Bronchial epithelial cell (primary cell): Measurements from ENCODE around the gene CCL5. TPM values are rescaled to one million over a fixed set of nuclear protein-coding genes. Genes with fewer than 3 reads are reported as not detected.
"Not testable (repeated sequence)": the region's sequence is repeated elsewhere in the genome, so short reads cannot be mapped to it uniquely, and the experiment has no call there.

Source experiments
- DNase-seq: peaks from one replicate; pipeline ENCODE4 v3.0.0-alpha.2; 2010; ENCODE audit warnings: low read depth
- FAIRE-seq: peaks from 2 replicates; lab custom pipeline; 2011; peaks lifted over from hg19 to GRCh38; lab: Jason Lieb, UNC
- H3K27me3 ChIP-seq: 2 replicates; pipeline ENCODE4 v1.5.1; 2011; ENCODE audit warnings: low read length; ENCODE audit not compliant: control insufficient read depth, insufficient read depth
- H3K36me3 ChIP-seq: 2 replicates; pipeline ENCODE4 v1.5.1; 2011; ENCODE audit warnings: low read length; ENCODE audit not compliant: control insufficient read depth, insufficient read depth
- H3K4me3 ChIP-seq: 2 replicates; pipeline ENCODE4 v1.5.1; 2011; ENCODE audit warnings: mild to moderate bottlenecking, low read depth, low read length, control low read depth
- CTCF ChIP-seq: IDR thresholded peaks from 2 replicates; pipeline ENCODE4 v1.5.1; 2011; ENCODE audit warnings: mild to moderate bottlenecking, moderate library complexity, low read length, control low read depth, inconsistent platforms; ENCODE audit not compliant: insufficient read depth, severe bottlenecking
- total RNA-seq: library from RNA; depleted of rRNA; stranded (reverse); fragments of >200 nt; gene quantifications from 2 replicates; pipeline ENCODE4 v1.2.1, GENCODE V29; 2014

The CCL5 gene
- total RNA-seq, 1 donor from 2014 or later, result not detected

GRCh38 chr17:35903451-35903850, 23.3 kb upstream of the CCL5 start:
- H3K36me3 ChIP-seq, result no peaks in the 10 kb centered on the region
- no peak overlapping the region for H3K4me3 ChIP-seq
- H3K27me3 ChIP-seq, result no peaks in the 10 kb centered on the region
- no peak for TF ChIP-seq CTCF
- DNase-seq (no peak), FAIRE-seq (no peak)

GRCh38 chr17:35901631-35902175, 21.5 kb upstream of the CCL5 start:
- Histone ChIP-seq H3K36me3 (no peaks in the 10 kb centered on the region), H3K4me3 (no peak overlapping the region), H3K27me3 (no peaks in the 10 kb centered on the region)
- no peak for TF ChIP-seq CTCF
- DNase-seq, result no peak
- FAIRE-seq, result no peak

- H3K4me3 ChIP-seq, result no peak overlapping the region
- DNase-seq (peak; percentile 32), FAIRE-seq (no peak)
- TF ChIP-seq CTCF, result no peak
- no peaks in the 10 kb centered on the region for H3K27me3 ChIP-seq
- no peaks in the 10 kb centered on the region for H3K36me3 ChIP-seq
Measured at GRCh38 chr17:35900708-35901480, 20.7 kb upstream of the CCL5 start.

GRCh38 chr17:35900280-35900679, 20.1 kb upstream of the CCL5 start:
- H3K27me3 ChIP-seq, result no peaks in the 10 kb centered on the region
- FAIRE-seq, result no peak
- no peak overlapping the region for H3K4me3 ChIP-seq
- peak; percentile 4 for DNase-seq
- no peak for TF ChIP-seq CTCF
- no peaks in the 10 kb centered on the region for H3K36me3 ChIP-seq

- FAIRE-seq (no peak), DNase-seq (peak; percentile 15)
- Histone ChIP-seq H3K27me3 (no peaks in the 10 kb centered on the region), H3K36me3 (no peaks in the 10 kb centered on the region), H3K4me3 (no peak overlapping the region)
- no peak for TF ChIP-seq CTCF
Measured at GRCh38 chr17:35898283-35899070, 18.3 kb upstream of the CCL5 start.

- not testable (repeated sequence) for DNase-seq, H3K27me3 ChIP-seq, H3K4me3 ChIP-seq, FAIRE-seq, H3K36me3 ChIP-seq
Measured at GRCh38 chr17:35897772-35898171, 17.6 kb upstream of the CCL5 start.
